K562 (cell line): ENCODE results near the gene AREL1. TPM values are rescaled to one million over a fixed set of nuclear protein-coding genes. Genes with fewer than 3 reads are reported as not detected.

Experiments
- ARHGAP35 ChIP-seq: fragments of 450-650 bp; IDR thresholded peaks from 2 replicates; pipeline ENCODE4 v1.6.1; 2018; ENCODE audit not compliant: partially characterized antibody
- BACH1 ChIP-seq: fragments of 200-800 bp; sonication (Bioruptor generic); IDR thresholded peaks from 2 replicates; pipeline ENCODE4 v1.6.1; 2016; ENCODE audit warnings: missing genetic modification characterization, missing compliant biosample characterization
- CEBPG ChIP-seq, 3 experiments: fragments of 200-800 bp in 1 of 3; sonication (Bioruptor generic) in 1 of 3; sonication (generic) in 1 of 3; formaldehyde crosslinking in 1 of 3; IDR thresholded peaks in 2 of 3; conservative IDR thresholded peaks in 1 of 3; 2 replicates each; pipeline versions ENCODE4 v1.6.1 to v1.8.0; 2016 to 2022; ENCODE audit warnings: missing compliant biosample characterization in 2 of 3, missing genetic modification characterization in 2 of 3, mild to moderate bottlenecking in 1 of 3, missing genetic modification reagents in 1 of 3
- EP400 ChIP-seq: fragments of 450-650 bp; IDR thresholded peaks from 2 replicates; pipeline ENCODE4 v1.6.1; 2017; ENCODE audit warnings: antibody characterized with exemption, mild to moderate bottlenecking, moderate library complexity
- FOXK1 ChIP-seq: sonication (generic); formaldehyde crosslinking; IDR thresholded peaks from 2 replicates; pipeline ENCODE4 v1.8.0; 2022; ENCODE audit warnings: missing genetic modification reagents, mild to moderate bottlenecking, borderline replicate concordance
- HOMEZ ChIP-seq: fragments of 250-450 bp; sonication (Bioruptor Pico); IDR thresholded peaks from 2 replicates; pipeline ENCODE4 v1.4.0; 2020; ENCODE audit warnings: mild to moderate bottlenecking, moderate library complexity
- KDM4B ChIP-seq, 2 experiments: fragments of 450-650 bp in 1 of 2; sonication (generic) in 1 of 2; IDR thresholded peaks; 2 replicates each; pipeline ENCODE4 v1.6.1; 2016 to 2017; ENCODE audit warnings: borderline replicate concordance in 2 of 2, antibody characterized with exemption in 1 of 2, low read depth in 1 of 2, mild to moderate bottlenecking in 1 of 2
- MYBL2 ChIP-seq, 2 experiments: fragments of 450-650 bp in 1 of 2; sonication (generic) in 1 of 2; formaldehyde crosslinking in 1 of 2; IDR thresholded peaks; 2 replicates each; pipeline versions ENCODE4 v1.6.1 to v1.8.1; 2017 to 2022; ENCODE audit warnings: borderline replicate concordance in 1 of 2, inconsistent platforms in 1 of 2, low read depth in 1 of 2, mild to moderate bottlenecking in 1 of 2, missing genetic modification reagents in 1 of 2, moderate library complexity in 1 of 2
- OTX1 ChIP-seq: fragments of 450-650 bp; formaldehyde crosslinking; IDR thresholded peaks from 2 replicates; pipeline ENCODE4 v1.4.0; 2022; ENCODE audit warnings: mild to moderate bottlenecking
- POLR2G ChIP-seq: fragments of 200-400 bp; formaldehyde crosslinking; IDR thresholded peaks from 2 replicates; pipeline ENCODE4 v1.6.1; 2017; ENCODE audit warnings: low read depth, mild to moderate bottlenecking, antibody characterized with exemption, low read length, moderate library complexity
- PTTG1 ChIP-seq: fragments of 450-650 bp; IDR thresholded peaks from 2 replicates; pipeline ENCODE4 v1.6.1; 2016; ENCODE audit warnings: low read depth, mild to moderate bottlenecking, missing genetic modification characterization, missing compliant biosample characterization
- SOX6 ChIP-seq: fragments of 450-650 bp; IDR thresholded peaks from 2 replicates; pipeline ENCODE4 v1.6.1; 2014; ENCODE audit warnings: mild to moderate bottlenecking
- ZNF232 ChIP-seq: sonication (generic); formaldehyde crosslinking; IDR thresholded peaks from 2 replicates; pipeline ENCODE4 v1.8.0; 2022; ENCODE audit warnings: mild to moderate bottlenecking, missing genetic modification reagents
- ZNF395 ChIP-seq: fragments of 200-800 bp; sonication (Bioruptor generic); IDR thresholded peaks from 2 replicates; pipeline ENCODE4 v1.6.1; 2017; ENCODE audit warnings: missing genetic modification characterization, missing compliant biosample characterization
- ZNF592 ChIP-seq: fragments of 450-650 bp; IDR thresholded peaks from 2 replicates; pipeline ENCODE4 v1.6.1; 2017; ENCODE audit warnings: antibody characterized with exemption, mild to moderate bottlenecking
- polyA plus RNA-seq, 8 experiments: library from polyadenylated mRNA; depleted of rRNA in 4 of 8; stranded (reverse) in 5 of 8; unstranded in 3 of 8; fragments of >200 nt; fragmentation: Nextera tagmentation in 2 of 8; fragmentation: Illumina TruSeq in 1 of 8; extraction: Ambion mirVana in 2 of 8; extraction: Trizol in 1 of 8; gene quantifications; 2 replicates each; pipeline versions ENCODE4 v1.2.1 to v1.2.3, GENCODE V29; 2011 to 2014; ENCODE audit warnings: inconsistent platforms in 1 of 8, missing spikeins in 1 of 8
- total RNA-seq, 7 experiments: library from RNA; depleted of rRNA in 6 of 7; stranded (reverse); fragments of >200 nt in 6 of 7; fragmentation: Illumina TruSeq in 2 of 7; extraction: Trizol in 2 of 7; gene quantifications; 2 replicates each; pipeline versions ENCODE4 v1.2.1 to v1.2.3, GENCODE V29; 2011 to 2021; ENCODE audit warnings: low replicate concordance in 1 of 7
- TF ChIP-seq, protein P1 (sequence below): fragments of 450-650 bp; IDR thresholded peaks from 2 replicates; pipeline ENCODE4 v1.6.1; 2016; ENCODE audit warnings: borderline replicate concordance

The AREL1 gene
- total and polyA plus RNA-seq, 9 of the 15 experiments (the other 6 are each of a cell fraction or from before 2014, with no cell fraction given): 6.0 to 24.8 (median 16.6) TPM

DNA sequence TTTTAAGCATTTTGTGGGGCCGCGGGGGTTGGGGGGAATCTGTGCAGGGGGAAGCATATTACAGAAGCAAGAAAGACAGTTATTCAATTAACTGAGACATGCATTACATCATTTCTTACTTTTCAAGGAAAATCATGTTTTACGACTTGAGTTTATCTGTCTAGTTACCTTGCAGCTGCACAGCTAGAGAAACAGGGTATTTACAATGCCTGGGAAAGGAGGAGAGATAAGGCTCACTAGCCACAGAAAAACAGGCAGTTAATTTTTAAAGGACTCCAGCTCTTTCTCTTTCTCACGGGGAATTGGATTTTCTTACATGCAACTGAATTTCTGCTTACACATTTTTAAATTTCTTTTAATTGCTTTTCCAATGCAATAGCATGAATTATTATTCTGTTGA lies 22.2 kb upstream of the AREL1 start (continued):
- TF ChIP-seq HOMEZ (CRISPR knock-in tag): no peak
- TF ChIP-seq KDM4B (IDR thresholded peaks at IDR 0.05; ENCODE audit: borderline replicate concordance in 2 of 2, low read depth in 1 of 2): no peak
- no peak for TF ChIP-seq FOXK1 (CRISPR knock-in tag)
- no peak for TF ChIP-seq OTX1 (CRISPR knock-in tag)
- TF ChIP-seq ZNF592: no peak
- TF ChIP-seq ZNF395: peak; percentile 74; the same call in 1 of the 2 replicates
- TF ChIP-seq POLR2G: no peak
- peak; percentile 60; the same call in 1 of the 2 replicates for TF ChIP-seq MYBL2 (IDR thresholded peaks at IDR 0.05; ENCODE audit: low read depth)
- TF ChIP-seq MYBL2 (CRISPR knock-in tag; IDR thresholded peaks at IDR 0.05; ENCODE audit: borderline replicate concordance): no peak
- no peak for TF ChIP-seq ZNF232 (CRISPR knock-in tag)
- TF ChIP-seq, protein P1, sequence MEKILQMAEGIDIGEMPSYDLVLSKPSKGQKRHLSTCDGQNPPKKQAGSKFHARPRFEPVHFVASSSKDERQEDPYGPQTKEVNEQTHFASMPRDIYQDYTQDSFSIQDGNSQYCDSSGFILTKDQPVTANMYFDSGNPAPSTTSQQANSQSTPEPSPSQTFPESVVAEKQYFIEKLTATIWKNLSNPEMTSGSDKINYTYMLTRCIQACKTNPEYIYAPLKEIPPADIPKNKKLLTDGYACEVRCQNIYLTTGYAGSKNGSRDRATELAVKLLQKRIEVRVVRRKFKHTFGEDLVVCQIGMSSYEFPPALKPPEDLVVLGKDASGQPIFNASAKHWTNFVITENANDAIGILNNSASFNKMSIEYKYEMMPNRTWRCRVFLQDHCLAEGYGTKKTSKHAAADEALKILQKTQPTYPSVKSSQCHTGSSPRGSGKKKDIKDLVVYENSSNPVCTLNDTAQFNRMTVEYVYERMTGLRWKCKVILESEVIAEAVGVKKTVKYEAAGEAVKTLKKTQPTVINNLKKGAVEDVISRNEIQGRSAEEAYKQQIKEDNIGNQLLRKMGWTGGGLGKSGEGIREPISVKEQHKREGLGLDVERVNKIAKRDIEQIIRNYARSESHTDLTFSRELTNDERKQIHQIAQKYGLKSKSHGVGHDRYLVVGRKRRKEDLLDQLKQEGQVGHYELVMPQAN: no peak
- TF ChIP-seq PTTG1: no peak
- no peak for TF ChIP-seq ARHGAP35
- no peak for TF ChIP-seq CEBPG (CRISPR knock-in tag; IDR thresholded peaks at IDR 0.05)
- 0 out of 4 replicates have a peak, but pooled peaks of 1 of the 2 experiments have one; percentile 54 for TF ChIP-seq CEBPG (tag; conservative IDR thresholded peaks at IDR 0.05 in 1 of 2, IDR thresholded peaks at IDR 0.05 in 1 of 2)
- no peak for TF ChIP-seq BACH1 (tag)
- TF ChIP-seq EP400: peak; percentile 27; the same call in 1 of the 2 replicates
- TF ChIP-seq SOX6: peak; percentile 82
